ENCODE measurements around the gene TPRG1L. TPM values are rescaled to one million over a fixed set of nuclear protein-coding genes. Genes with fewer than 3 reads are reported as not detected.

Gene TPRG1L
- total and polyA plus RNA-seq, 2 of the 4 experiments (the other 2 are of a cell fraction): 25.3 to 39.5 TPM

GRCh38 chr1:3588395-3588794 is 36.4 kb upstream of the TPRG1L start:
- H2BK120ac ChIP-seq (ENCODE audit: low read depth, low read length): no peak overlapping the region
- H3K4me3 ChIP-seq (ENCODE audit: insufficient read depth, low read depth, low read length): no peak overlapping the region
- DNase-seq (no peak), ATAC-seq (ENCODE audit: low read depth) (no peak)
- in situ Hi-C loops (cut with MboI; ENCODE audit: low sequenced_read_pairs): no loop called here
- no peak overlapping the region for H2BK15ac ChIP-seq (ENCODE audit: low read depth, low read length)
- no TSS peak for BruUV-seq (replicated peaks)
- no peak overlapping the region for H3K9ac ChIP-seq (ENCODE audit: low read depth, low read length)
- no peak overlapping the region for H3K4me2 ChIP-seq (ENCODE audit: low read depth, low read length)
- H4K20me1 ChIP-seq (ENCODE audit: insufficient read depth, low read length): no peaks in the 10 kb centered on the region; the same call in 1 of the 2 replicates
- ChIA-PET CTCF (no interaction called here), POLR2A (ENCODE audit: unreplicated experiment) (no interaction called here)
- H2AK5ac ChIP-seq (ENCODE audit: low read depth, low read length): no peak overlapping the region
- H3K18ac ChIP-seq (ENCODE audit: low read depth, low read length): no peak overlapping the region
- H4K91ac ChIP-seq (ENCODE audit: insufficient read depth, low read depth, low read length): no peak overlapping the region
- no peaks in the 10 kb centered on the region for H3K4me1 ChIP-seq (ENCODE audit: control insufficient read depth, insufficient read depth, low read length)
- H3K4ac ChIP-seq (ENCODE audit: low read depth, low read length): no peak overlapping the region
- H2BK20ac ChIP-seq (ENCODE audit: low read depth, low read length): no peak overlapping the region
- H3K23ac ChIP-seq (ENCODE audit: low read depth, low read length): no peak overlapping the region
- WGBS, 2 experiments (ENCODE audit: extremely low coverage in 2 of 2, insufficient read length in 1 of 2): no CpG with 5 or more reads among the region's 5 CpGs
- H3K36me3 ChIP-seq (ENCODE audit: control insufficient read depth, insufficient read depth, low read length): no peaks in the 10 kb centered on the region
- no peak overlapping the region for H2AK9ac ChIP-seq (replicated peaks; ENCODE audit: low read depth, low read length, poor library complexity)
- H3K79me1 ChIP-seq (ENCODE audit: low read depth in 1 of 2, low read length in 2 of 2): no peaks in the 10 kb centered on the region
- no peak overlapping the region for H2BK5ac ChIP-seq (ENCODE audit: low read depth, low read length, poor library complexity, severe bottlenecking)
- dilution Hi-C loops (cut with HindIII; ENCODE audit: low sequenced_read_pairs, unreplicated experiment): no loop called here
- no peak overlapping the region for H4K5ac ChIP-seq (ENCODE audit: low read depth, low read length)
- no peaks in the 10 kb centered on the region; the same call in 1 of the 2 replicates for H3K9me3 ChIP-seq (ENCODE audit: control insufficient read depth, insufficient read depth, low read length)
- H2AFZ ChIP-seq (replicated peaks; ENCODE audit: low read length, poor library complexity): no peak overlapping the region
- intact Hi-C loops (cut with micrococcal nuclease): no loop called here
- H3K56ac ChIP-seq (ENCODE audit: extremely low read depth, insufficient read depth, low read length): no peak overlapping the region
- H3K27me3 ChIP-seq (ENCODE audit: control insufficient read depth, insufficient read depth, low read length): no peaks in the 10 kb centered on the region; the same call in 1 of the 2 replicates
- no peak overlapping the region for H3K27ac ChIP-seq (ENCODE audit: insufficient read depth, low read length)
- no peak overlapping the region for H3K14ac ChIP-seq (replicated peaks; ENCODE audit: low read depth, low read length)
- H4K8ac ChIP-seq (ENCODE audit: low read depth in 2 of 2, low read length in 2 of 2): no peak overlapping the region
- H3K9me1 ChIP-seq (ENCODE audit: insufficient read depth, low read length): no peaks in the 10 kb centered on the region
- TF ChIP-seq RAD21 (IDR thresholded peaks at IDR 0.05; ENCODE audit: low read length) (no peak), FOS (IDR thresholded peaks at IDR 0.05; ENCODE audit: low read depth, low read length) (no peak), SMC3 (IDR thresholded peaks at IDR 0.05; ENCODE audit: low read depth, low read length) (no peak), CEBPB (IDR thresholded peaks at IDR 0.05; ENCODE audit: low read depth, low read length) (no peak), USF2 (IDR thresholded peaks at IDR 0.05; ENCODE audit: low read depth, low read length) (no peak), RFX5 (IDR thresholded peaks at IDR 0.05; ENCODE audit: low read depth, low read length) (no peak), BHLHE40 (IDR thresholded peaks at IDR 0.05; ENCODE audit: low read depth, low read length) (no peak), NFE2L2 (IDR thresholded peaks at IDR 0.05; ENCODE audit: low read depth, low read length) (no peak), CTCF (conservative IDR thresholded peaks at IDR 0.05; ENCODE audit: low read depth, low read length) (no peak)

Measured in IMR-90 (cell line).